Keratinocyte (primary cell): ENCODE measurements around the gene LSM4. TPM values are rescaled to one million over a fixed set of nuclear protein-coding genes. Genes with fewer than 3 reads are reported as not detected.

Source experiments
- DNase-seq: peaks from one replicate; pipeline ENCODE4 v3.0.0-alpha.2; 2011; ENCODE audit warnings: low read depth, missing footprints, low spot score
- FAIRE-seq: peaks from 2 replicates; lab custom pipeline; 2011; peaks lifted over from hg19 to GRCh38; lab: Jason Lieb, UNC
- H2AFZ ChIP-seq: 2 replicates; pipeline ENCODE4 v1.6.0; 2012; ENCODE audit warnings: low read length, control low read depth, inconsistent platforms; ENCODE audit not compliant: control insufficient read depth
- H3K27ac ChIP-seq: 2 replicates; pipeline ENCODE4 v1.5.1; 2011; ENCODE audit warnings: low read length; ENCODE audit not compliant: control insufficient read depth, insufficient read depth
- H3K27me3 ChIP-seq: 3 replicates; pipeline ENCODE4 v1.6.0; 2011; ENCODE audit warnings: low read length; ENCODE audit not compliant: control insufficient read depth, insufficient read depth; ENCODE audit errors: extremely low read depth
- H3K36me3 ChIP-seq, 2 experiments: 2 replicates in 1 of 2; 3 replicates in 1 of 2; pipeline ENCODE4 v1.5.1; 2011; ENCODE audit warnings: low read length in 2 of 2, mild to moderate bottlenecking in 1 of 2; ENCODE audit not compliant: control insufficient read depth in 2 of 2, insufficient read depth in 2 of 2; ENCODE audit errors: extremely low read depth in 1 of 2
- H3K4me1 ChIP-seq: 3 replicates; pipeline ENCODE4 v1.5.1; 2011; ENCODE audit warnings: low read length; ENCODE audit not compliant: control insufficient read depth, insufficient read depth; ENCODE audit errors: extremely low read depth
- H3K4me2 ChIP-seq: 3 replicates; pipeline ENCODE4 v1.6.0; 2011; ENCODE audit warnings: low read depth, low read length; ENCODE audit not compliant: control insufficient read depth, insufficient read depth; ENCODE audit errors: extremely low read depth
- H3K4me3 ChIP-seq, 3 experiments: fragments of 200-600 bp in 1 of 3; sonication (generic) in 1 of 3; 2 replicates in 2 of 3; 3 replicates in 1 of 3; pipeline ENCODE4 v1.5.1; 2011 to 2016; ENCODE audit warnings: low read length in 3 of 3, mild to moderate bottlenecking in 3 of 3, control low read depth in 2 of 3, inconsistent platforms in 1 of 3, low read depth in 1 of 3, mixed read lengths in 1 of 3, mixed run types in 1 of 3, moderate library complexity in 1 of 3; ENCODE audit not compliant: control insufficient read depth in 2 of 3, insufficient read depth in 2 of 3; ENCODE audit errors: extremely low read depth in 1 of 3
- H3K79me2 ChIP-seq: 2 replicates; pipeline ENCODE4 v1.6.0; 2012; ENCODE audit warnings: low read length; ENCODE audit not compliant: control insufficient read depth, insufficient read depth
- H3K9ac ChIP-seq: 3 replicates; pipeline ENCODE4 v1.6.0; 2011; ENCODE audit warnings: low read length; ENCODE audit not compliant: control insufficient read depth, insufficient read depth; ENCODE audit errors: extremely low read depth
- H3K9me1 ChIP-seq: 3 replicates; pipeline ENCODE4 v1.6.0; 2011; ENCODE audit warnings: low read length; ENCODE audit not compliant: control insufficient read depth, insufficient read depth; ENCODE audit errors: extremely low read depth
- H3K9me3 ChIP-seq: 2 replicates; pipeline ENCODE4 v1.5.1; 2012; ENCODE audit warnings: low read depth, low read length; ENCODE audit not compliant: control insufficient read depth
- H4K20me1 ChIP-seq: 3 replicates; pipeline ENCODE4 v1.6.0; 2011; ENCODE audit warnings: low read length; ENCODE audit not compliant: control insufficient read depth, insufficient read depth; ENCODE audit errors: extremely low read depth
- CTCF ChIP-seq, 3 experiments: IDR thresholded peaks in 1 of 3; conservative IDR thresholded peaks in 1 of 3; optimal IDR thresholded peaks in 1 of 3; 2 replicates in 2 of 3; 3 replicates in 1 of 3; pipeline versions ENCODE3 to v1.5.1; 2011; ENCODE audit warnings: low read length in 3 of 3, mild to moderate bottlenecking in 3 of 3, moderate library complexity in 2 of 3, control low read depth in 1 of 3, inconsistent platforms in 1 of 3; ENCODE audit not compliant: insufficient read depth in 2 of 3; ENCODE audit errors: extremely low read depth in 1 of 3
- EZH2 ChIP-seq: IDR thresholded peaks from one replicate; pipeline ENCODE4 v1.6.1; 2012; ENCODE audit warnings: inconsistent platforms, mild to moderate bottlenecking, low read length, moderate library complexity
- dilution Hi-C: fragments of 300-500 bp; cut with MboI; formaldehyde crosslinking; loops from one replicate; pipeline ENCODE4 v1.7.0; 2020; ENCODE audit warnings: low sequenced_read_pairs; ENCODE audit not compliant: extremely low pct_ligation_motif_present
- polyA plus RNA-seq, 5 experiments: library from polyadenylated mRNA; depleted of rRNA in 3 of 5; stranded (reverse) in 3 of 5; stranded (forward) in 1 of 5; unstranded in 1 of 5; fragments of >200 nt; gene quantifications; 1 replicate in 1 of 5; 2 replicates in 3 of 5; 3 replicates in 1 of 5; pipeline versions ENCODE4 v1.2.1 to v1.2.3, GENCODE V29; 2011 to 2012; ENCODE audit warnings: missing spikeins in 2 of 5, low read depth in 1 of 5, low replicate concordance in 1 of 5

LSM4 gene
- polyA plus RNA-seq, 1 donor (not counting 4 experiments of a cell fraction or from before 2014, with no cell fraction given): 162 TPM

DNA sequence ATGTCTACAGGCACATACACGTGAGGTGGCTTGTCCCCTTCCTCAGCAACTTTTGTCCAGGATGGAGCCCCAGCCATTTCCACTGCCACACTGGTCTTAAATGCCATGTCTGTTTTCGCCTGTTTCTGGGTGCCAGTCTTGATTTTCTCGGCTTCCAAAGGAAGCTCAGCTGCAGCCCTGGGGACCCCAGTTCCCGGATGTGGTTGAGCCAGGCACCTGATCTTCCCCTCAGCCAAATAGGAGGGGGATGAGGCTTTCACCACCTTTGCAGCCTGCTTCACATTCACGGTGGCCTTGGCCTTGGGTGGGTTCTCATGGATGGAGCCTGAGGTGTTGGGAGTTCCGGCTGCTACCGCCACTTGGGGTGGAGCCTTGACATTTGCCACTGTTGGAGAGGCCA is 57.3 kb downstream of the LSM4 start:
- Histone ChIP-seq H3K4me2 (no peak overlapping the region), H3K27me3 (no peaks in the 10 kb centered on the region), H3K9me3 (no peaks in the 10 kb centered on the region), H3K4me1 (no peaks in the 10 kb centered on the region), H3K4me3 (no peak overlapping the region), H3K79me2 (no peaks in the 10 kb centered on the region), H4K20me1 (no peaks in the 10 kb centered on the region), H2AFZ (no peak overlapping the region), H3K36me3 (no peaks in the 10 kb centered on the region), H3K27ac (no peak overlapping the region), H3K9ac (no peak overlapping the region), H3K9me1 (no peaks in the 10 kb centered on the region)
- FAIRE-seq: no peak
- TF ChIP-seq CTCF (optimal IDR thresholded peaks at IDR 0.05 in 1 of 3, IDR thresholded peaks at IDR 0.05 in 1 of 3, conservative IDR thresholded peaks at IDR 0.05 in 1 of 3; ENCODE audit: extremely low read depth in 1 of 3, insufficient read depth in 2 of 3, low read length in 3 of 3) (no peak), EZH2 (no peak)
- no peak for DNase-seq
- dilution Hi-C loops: no loop called here

GRCh38 chr19:18264971-18265540 is 57.8 kb downstream of the LSM4 start:
- Histone ChIP-seq H3K36me3 (no peaks in the 10 kb centered on the region), H3K9me3 (no peaks in the 10 kb centered on the region)

More at GRCh38 chr19:18264971-18265540, 57.8 kb downstream of the LSM4 start:
- no peak overlapping the region for H3K27ac ChIP-seq
- no peaks in the 10 kb centered on the region for H3K79me2 ChIP-seq
- no peak overlapping the region for H3K4me3 ChIP-seq
- no peaks in the 10 kb centered on the region for H3K27me3 ChIP-seq
- dilution Hi-C loops: no loop called here
- no peaks in the 10 kb centered on the region for H3K4me1 ChIP-seq
- H3K9ac ChIP-seq: no peak overlapping the region
- DNase-seq (no peak), FAIRE-seq (no peak)
- TF ChIP-seq EZH2 (no peak), CTCF (optimal IDR thresholded peaks at IDR 0.05 in 1 of 3, IDR thresholded peaks at IDR 0.05 in 1 of 3, conservative IDR thresholded peaks at IDR 0.05 in 1 of 3; ENCODE audit: extremely low read depth in 1 of 3, insufficient read depth in 2 of 3, low read length in 3 of 3) (no peak)
- no peaks in the 10 kb centered on the region for H4K20me1 ChIP-seq
- H3K9me1 ChIP-seq: no peaks in the 10 kb centered on the region
- no peak overlapping the region for H3K4me2 ChIP-seq
- no peak overlapping the region for H2AFZ ChIP-seq
